Tibial nerve (tissue), 4 donors: Measurements from ENCODE around the gene ADI1.

Experiments
- CTCF ChIP-seq, 5 experiments: fragments of 200-600 bp in 3 of 5; fragments of 450-650 bp in 2 of 5; sonication (generic) in 3 of 5; IDR thresholded peaks; one replicate each; pipeline ENCODE4 v1.5.1; 2016 to 2019; ENCODE audit warnings: antibody characterized with exemption in 5 of 5, mild to moderate bottlenecking in 3 of 5, moderate library complexity in 2 of 5
- EP300 ChIP-seq, 2 donors: sonication (generic); formaldehyde crosslinking; IDR thresholded peaks; one replicate each; pipeline ENCODE4 v1.6.1; 2017; ENCODE audit warnings: antibody characterized with exemption in 2 of 2, mild to moderate bottlenecking in 1 of 2
- POLR2A ChIP-seq, 2 donors: fragments of 450-650 bp; IDR thresholded peaks; one replicate each; pipeline ENCODE4 v1.6.1; 2017; ENCODE audit warnings: antibody characterized with exemption in 2 of 2, mild to moderate bottlenecking in 2 of 2, moderate library complexity in 2 of 2

- TF ChIP-seq CTCF (IDR thresholded peaks at IDR 0.05) (peak in 1 of 5 experiments; percentile 42), EP300 (IDR thresholded peaks at IDR 0.05) (peak; percentile 77 to 92), POLR2A (IDR thresholded peaks at IDR 0.05) (peak; percentile 16 to 33)
Observed at GRCh38 chr2:3518496-3519254, 656 bp downstream of the ADI1 start.
